Panc1 (cell line): ENCODE measurements around the gene EPC1.
"Not testable (repeated sequence)": the region's sequence is repeated elsewhere in the genome, so short reads cannot be mapped to it uniquely, and the experiment has no call there.

Experiments
- POLR2AphosphoS5 ChIP-seq: IDR thresholded peaks from 2 replicates; pipeline ENCODE4 v1.6.1; 2012; ENCODE audit warnings: mild to moderate bottlenecking, low read depth, low read length, moderate library complexity
- SIN3A ChIP-seq: IDR thresholded peaks from 2 replicates; pipeline ENCODE4 v1.6.1; 2012; ENCODE audit warnings: low read depth, mild to moderate bottlenecking, low read length, moderate library complexity, borderline replicate concordance; ENCODE audit not compliant: insufficient read depth
- TCF7L2 ChIP-seq: IDR thresholded peaks from 2 replicates; pipeline ENCODE4 v1.6.1; 2011; ENCODE audit warnings: mild to moderate bottlenecking, low read depth, low read length, inconsistent platforms
- TF ChIP-seq, protein P1 (sequence below): fragments of 450-650 bp; IDR thresholded peaks from 2 replicates; pipeline ENCODE4 v1.5.1; 2017; ENCODE audit warnings: mild to moderate bottlenecking
- TF ChIP-seq, protein P2 (sequence below), 2 experiments: IDR thresholded peaks; 2 replicates each; pipeline ENCODE4 v1.6.1; 2011 to 2012; ENCODE audit warnings: low read depth in 2 of 2, control low read depth in 1 of 2, low read length in 1 of 2, mild to moderate bottlenecking in 1 of 2, moderate library complexity in 1 of 2; ENCODE audit not compliant: insufficient read depth in 1 of 2

DNA sequence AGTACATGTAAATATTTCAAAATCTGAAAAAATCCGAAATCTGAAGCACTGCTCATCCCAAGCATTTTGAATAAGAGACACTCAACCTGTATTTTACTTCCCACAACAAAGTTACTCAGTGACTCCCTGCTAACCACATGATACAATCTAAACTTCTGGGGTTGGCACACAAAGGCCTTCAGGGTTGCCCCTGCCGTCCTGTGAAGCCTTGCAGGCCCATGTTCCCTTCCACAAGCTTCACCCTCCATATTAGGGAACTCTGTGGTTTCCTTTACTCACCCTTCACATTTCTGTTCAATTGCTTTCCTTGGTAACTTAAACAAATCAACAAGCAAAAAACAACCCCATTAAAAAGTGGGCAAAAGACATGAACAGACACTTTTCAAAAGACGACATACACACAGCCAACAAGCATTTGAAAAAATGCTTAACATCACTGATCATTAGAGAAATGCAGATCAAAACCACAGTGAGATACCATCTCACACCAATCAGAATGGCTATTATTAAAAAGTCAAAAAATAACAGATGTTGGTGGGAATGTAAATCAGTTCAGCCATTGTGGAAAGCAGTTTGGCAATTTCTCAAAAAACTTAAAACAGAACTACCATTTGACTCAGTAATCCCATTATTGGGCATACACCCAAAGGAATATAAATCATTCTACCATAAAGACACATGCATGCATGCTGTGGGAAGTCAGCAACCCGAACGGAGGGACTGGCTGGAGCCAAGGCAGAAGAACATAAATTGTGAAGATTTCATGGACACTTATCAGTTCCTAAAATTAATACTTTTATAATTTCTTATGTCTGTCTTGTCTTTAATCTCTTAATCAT lies 128.5 kb downstream of the EPC1 start:
- TF ChIP-seq, protein P1, sequence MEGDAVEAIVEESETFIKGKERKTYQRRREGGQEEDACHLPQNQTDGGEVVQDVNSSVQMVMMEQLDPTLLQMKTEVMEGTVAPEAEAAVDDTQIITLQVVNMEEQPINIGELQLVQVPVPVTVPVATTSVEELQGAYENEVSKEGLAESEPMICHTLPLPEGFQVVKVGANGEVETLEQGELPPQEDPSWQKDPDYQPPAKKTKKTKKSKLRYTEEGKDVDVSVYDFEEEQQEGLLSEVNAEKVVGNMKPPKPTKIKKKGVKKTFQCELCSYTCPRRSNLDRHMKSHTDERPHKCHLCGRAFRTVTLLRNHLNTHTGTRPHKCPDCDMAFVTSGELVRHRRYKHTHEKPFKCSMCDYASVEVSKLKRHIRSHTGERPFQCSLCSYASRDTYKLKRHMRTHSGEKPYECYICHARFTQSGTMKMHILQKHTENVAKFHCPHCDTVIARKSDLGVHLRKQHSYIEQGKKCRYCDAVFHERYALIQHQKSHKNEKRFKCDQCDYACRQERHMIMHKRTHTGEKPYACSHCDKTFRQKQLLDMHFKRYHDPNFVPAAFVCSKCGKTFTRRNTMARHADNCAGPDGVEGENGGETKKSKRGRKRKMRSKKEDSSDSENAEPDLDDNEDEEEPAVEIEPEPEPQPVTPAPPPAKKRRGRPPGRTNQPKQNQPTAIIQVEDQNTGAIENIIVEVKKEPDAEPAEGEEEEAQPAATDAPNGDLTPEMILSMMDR = not testable (repeated sequence)
- TF ChIP-seq, protein P2, sequence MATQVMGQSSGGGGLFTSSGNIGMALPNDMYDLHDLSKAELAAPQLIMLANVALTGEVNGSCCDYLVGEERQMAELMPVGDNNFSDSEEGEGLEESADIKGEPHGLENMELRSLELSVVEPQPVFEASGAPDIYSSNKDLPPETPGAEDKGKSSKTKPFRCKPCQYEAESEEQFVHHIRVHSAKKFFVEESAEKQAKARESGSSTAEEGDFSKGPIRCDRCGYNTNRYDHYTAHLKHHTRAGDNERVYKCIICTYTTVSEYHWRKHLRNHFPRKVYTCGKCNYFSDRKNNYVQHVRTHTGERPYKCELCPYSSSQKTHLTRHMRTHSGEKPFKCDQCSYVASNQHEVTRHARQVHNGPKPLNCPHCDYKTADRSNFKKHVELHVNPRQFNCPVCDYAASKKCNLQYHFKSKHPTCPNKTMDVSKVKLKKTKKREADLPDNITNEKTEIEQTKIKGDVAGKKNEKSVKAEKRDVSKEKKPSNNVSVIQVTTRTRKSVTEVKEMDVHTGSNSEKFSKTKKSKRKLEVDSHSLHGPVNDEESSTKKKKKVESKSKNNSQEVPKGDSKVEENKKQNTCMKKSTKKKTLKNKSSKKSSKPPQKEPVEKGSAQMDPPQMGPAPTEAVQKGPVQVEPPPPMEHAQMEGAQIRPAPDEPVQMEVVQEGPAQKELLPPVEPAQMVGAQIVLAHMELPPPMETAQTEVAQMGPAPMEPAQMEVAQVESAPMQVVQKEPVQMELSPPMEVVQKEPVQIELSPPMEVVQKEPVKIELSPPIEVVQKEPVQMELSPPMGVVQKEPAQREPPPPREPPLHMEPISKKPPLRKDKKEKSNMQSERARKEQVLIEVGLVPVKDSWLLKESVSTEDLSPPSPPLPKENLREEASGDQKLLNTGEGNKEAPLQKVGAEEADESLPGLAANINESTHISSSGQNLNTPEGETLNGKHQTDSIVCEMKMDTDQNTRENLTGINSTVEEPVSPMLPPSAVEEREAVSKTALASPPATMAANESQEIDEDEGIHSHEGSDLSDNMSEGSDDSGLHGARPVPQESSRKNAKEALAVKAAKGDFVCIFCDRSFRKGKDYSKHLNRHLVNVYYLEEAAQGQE (IDR thresholded peaks at IDR 0.05; ENCODE audit: insufficient read depth in 1 of 2, low read depth in 2 of 2, low read length in 1 of 2) = not testable (repeated sequence)
- TF ChIP-seq POLR2AphosphoS5, TCF7L2, SIN3A: not testable (repeated sequence)
